Ectodermal cell (in vitro differentiated cells): ENCODE measurements around the gene ANAPC1. TPM values are rescaled to one million over a fixed set of nuclear protein-coding genes. Genes with fewer than 3 reads are reported as not detected.

Experiments
- H3K27ac ChIP-seq: 2 replicates; pipeline ENCODE4 v1.7.0; 2013; ENCODE audit warnings: mild to moderate bottlenecking, low read depth, low read length; ENCODE audit not compliant: insufficient read depth, poor library complexity, severe bottlenecking
- H3K27me3 ChIP-seq: 2 replicates; pipeline ENCODE4 v1.7.0; 2013; ENCODE audit warnings: mild to moderate bottlenecking, low read length; ENCODE audit not compliant: insufficient read depth, control insufficient read depth, poor library complexity, severe bottlenecking
- H3K36me3 ChIP-seq: one replicate; pipeline ENCODE4 v1.7.0; 2013; ENCODE audit warnings: low read length; ENCODE audit not compliant: control insufficient read depth, insufficient read depth
- H3K4me1 ChIP-seq: one replicate; pipeline ENCODE4 v1.7.0; 2013; ENCODE audit warnings: low read length; ENCODE audit not compliant: control insufficient read depth, insufficient read depth
- H3K4me3 ChIP-seq: 2 replicates; pipeline ENCODE4 v1.7.0; 2013; ENCODE audit warnings: low read depth, low read length, control low read depth; ENCODE audit not compliant: insufficient read depth
- H3K9me3 ChIP-seq: 2 replicates; pipeline ENCODE4 v1.7.0; 2013; ENCODE audit warnings: mild to moderate bottlenecking, low read length, moderate library complexity; ENCODE audit not compliant: control insufficient read depth
- WGBS, 2 experiments: methylation state at CpG; one replicate each; pipeline ENCODE4 v1.1.7; 2013; ENCODE audit warnings: missing lambda C conversion rate in 2 of 2; 5-methylcytosine and 5-hydroxymethylcytosine counted together
- polyA plus RNA-seq, 4 experiments: library from polyadenylated mRNA; stranded (reverse); fragments of 50-300 nt; gene quantifications; one replicate each; pipeline ENCODE4 v1.2.3, GENCODE V29; 2013

Gene ANAPC1, protein sequence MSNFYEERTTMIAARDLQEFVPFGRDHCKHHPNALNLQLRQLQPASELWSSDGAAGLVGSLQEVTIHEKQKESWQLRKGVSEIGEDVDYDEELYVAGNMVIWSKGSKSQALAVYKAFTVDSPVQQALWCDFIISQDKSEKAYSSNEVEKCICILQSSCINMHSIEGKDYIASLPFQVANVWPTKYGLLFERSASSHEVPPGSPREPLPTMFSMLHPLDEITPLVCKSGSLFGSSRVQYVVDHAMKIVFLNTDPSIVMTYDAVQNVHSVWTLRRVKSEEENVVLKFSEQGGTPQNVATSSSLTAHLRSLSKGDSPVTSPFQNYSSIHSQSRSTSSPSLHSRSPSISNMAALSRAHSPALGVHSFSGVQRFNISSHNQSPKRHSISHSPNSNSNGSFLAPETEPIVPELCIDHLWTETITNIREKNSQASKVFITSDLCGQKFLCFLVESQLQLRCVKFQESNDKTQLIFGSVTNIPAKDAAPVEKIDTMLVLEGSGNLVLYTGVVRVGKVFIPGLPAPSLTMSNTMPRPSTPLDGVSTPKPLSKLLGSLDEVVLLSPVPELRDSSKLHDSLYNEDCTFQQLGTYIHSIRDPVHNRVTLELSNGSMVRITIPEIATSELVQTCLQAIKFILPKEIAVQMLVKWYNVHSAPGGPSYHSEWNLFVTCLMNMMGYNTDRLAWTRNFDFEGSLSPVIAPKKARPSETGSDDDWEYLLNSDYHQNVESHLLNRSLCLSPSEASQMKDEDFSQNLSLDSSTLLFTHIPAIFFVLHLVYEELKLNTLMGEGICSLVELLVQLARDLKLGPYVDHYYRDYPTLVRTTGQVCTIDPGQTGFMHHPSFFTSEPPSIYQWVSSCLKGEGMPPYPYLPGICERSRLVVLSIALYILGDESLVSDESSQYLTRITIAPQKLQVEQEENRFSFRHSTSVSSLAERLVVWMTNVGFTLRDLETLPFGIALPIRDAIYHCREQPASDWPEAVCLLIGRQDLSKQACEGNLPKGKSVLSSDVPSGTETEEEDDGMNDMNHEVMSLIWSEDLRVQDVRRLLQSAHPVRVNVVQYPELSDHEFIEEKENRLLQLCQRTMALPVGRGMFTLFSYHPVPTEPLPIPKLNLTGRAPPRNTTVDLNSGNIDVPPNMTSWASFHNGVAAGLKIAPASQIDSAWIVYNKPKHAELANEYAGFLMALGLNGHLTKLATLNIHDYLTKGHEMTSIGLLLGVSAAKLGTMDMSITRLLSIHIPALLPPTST (N-terminal part only)
- 46.7 TPM for polyA plus RNA-seq (2013, experiment 1 of 4)
- polyA plus RNA-seq (2013, experiment 2 of 4), result 40.8 TPM
- polyA plus RNA-seq (2013, experiment 3 of 4), result 32.8 TPM
- 31.2 TPM for polyA plus RNA-seq (2013, experiment 4 of 4)

DNA sequence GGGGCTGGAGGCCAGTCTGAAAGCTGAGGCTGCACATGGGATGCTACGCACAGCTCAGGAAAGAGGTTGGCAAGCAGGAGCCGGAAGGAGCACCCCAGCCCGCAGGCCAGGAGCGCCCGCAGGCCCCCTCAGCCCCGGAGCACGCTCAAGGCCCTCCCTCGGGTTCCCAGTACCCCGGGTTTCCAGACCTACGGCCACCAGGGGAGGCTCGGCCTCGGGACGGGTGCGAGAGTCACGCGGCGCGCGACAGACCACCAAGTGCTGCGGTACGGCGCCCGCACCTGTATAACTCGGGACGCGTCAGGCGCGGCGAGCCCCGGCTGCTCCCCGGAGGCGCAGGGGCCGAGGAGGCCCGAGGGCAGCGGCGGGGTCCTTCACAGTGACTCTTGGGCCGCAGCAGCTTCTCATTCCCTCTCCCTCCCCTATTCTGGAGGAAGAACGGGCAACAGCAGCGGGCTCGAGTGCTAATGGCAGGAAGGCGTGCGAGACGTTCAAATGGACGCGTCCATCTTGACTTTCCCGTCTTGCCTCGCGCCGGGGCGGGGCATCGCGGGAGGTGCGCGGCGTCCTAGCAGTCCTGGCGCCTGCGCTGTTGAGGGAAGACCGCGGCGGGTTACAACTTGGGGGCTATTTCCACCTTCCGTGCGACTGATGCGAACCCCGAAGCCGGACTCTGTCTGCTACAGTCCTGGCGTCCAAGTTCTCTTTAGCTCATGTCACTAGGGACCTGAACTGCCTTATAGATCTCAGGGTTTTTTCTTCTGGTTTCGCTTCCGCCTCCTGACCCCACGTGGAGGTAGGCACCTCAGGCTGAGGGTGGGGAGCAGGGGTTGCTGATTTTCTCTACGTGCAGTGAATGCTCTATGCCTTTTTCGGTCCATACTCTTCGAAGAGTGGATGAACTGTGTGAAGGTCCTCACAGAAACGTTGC lies at the start of gene ANAPC1:
ANAPC1 (minus strand) TSS at position 533 of the 931 bp plus-strand sequence. CDS start 3,368 bp downstream, outside the sequence.
- peak within 1 kb of the TSS; percentile 64 for H3K27ac ChIP-seq
- no peaks in the 10 kb centered on the region for H3K36me3 ChIP-seq
- H3K27me3 ChIP-seq, result no peaks in the 10 kb centered on the region
- H3K4me1 ChIP-seq, result no peaks in the 10 kb centered on the region
- no peaks in the 10 kb centered on the region for H3K9me3 ChIP-seq
- H3K4me3 ChIP-seq, result peak within 1 kb of the TSS; percentile 91
- WGBS, 2 experiments, result 0% methylated on average over 73 of the region's 73 CpGs

DNA sequence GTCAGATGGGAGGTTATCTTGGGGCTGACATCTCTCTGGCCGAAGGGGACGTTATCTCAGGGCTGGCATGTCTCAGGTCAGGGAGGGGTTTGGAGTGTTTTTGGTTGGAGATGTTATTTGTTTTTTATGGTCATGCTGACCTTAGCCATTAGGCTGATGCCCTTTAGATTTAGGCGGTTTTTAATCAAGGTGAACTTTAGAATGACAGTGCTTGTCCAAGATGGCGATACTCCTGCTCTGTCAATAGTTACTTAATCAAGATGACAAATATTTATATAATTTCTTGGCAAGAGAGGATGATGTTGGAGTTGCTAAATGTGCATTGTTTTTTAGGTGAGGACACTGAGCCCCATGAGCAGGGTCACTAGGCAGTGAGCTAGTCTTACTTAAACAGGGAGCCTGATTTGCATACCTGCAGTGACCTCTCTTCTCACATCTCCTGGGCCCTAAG lies 48.9 kb upstream of the ANAPC1 start:
- Histone ChIP-seq H3K27me3 (no peaks in the 10 kb centered on the region), H3K9me3 (no peaks in the 10 kb centered on the region), H3K36me3 (no peaks in the 10 kb centered on the region), H3K4me1 (no peaks in the 10 kb centered on the region), H3K4me3 (no peak overlapping the region), H3K27ac (no peak overlapping the region)
- 89 to 98% methylated on average over 3 to 4 of the region's 4 CpGs for WGBS, 2 experiments

DNA sequence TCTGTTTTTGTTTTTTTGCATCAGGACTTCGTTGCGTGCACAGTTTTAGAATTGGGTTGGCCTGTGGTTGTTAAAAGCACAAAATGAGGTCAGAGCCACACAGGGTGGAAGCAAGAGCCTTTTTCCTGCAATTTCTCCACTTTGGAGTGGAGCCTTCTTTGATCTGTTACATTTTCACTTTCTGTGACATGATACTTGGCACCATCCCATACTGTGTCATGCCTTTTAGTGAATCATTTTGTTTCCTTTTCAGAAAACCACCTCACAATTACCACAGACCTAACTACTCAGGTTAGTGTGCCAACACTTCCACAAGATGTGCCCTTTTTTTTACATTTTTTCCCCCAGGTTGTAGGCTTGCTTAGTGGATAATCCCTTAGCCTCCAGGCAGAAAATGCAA lies 46.9 kb upstream of the ANAPC1 start:
- Histone ChIP-seq H3K4me3 (no peak overlapping the region), H3K9me3 (no peaks in the 10 kb centered on the region), H3K36me3 (no peaks in the 10 kb centered on the region), H3K27ac (no peak overlapping the region), H3K4me1 (no peaks in the 10 kb centered on the region), H3K27me3 (no peaks in the 10 kb centered on the region)
- WGBS, 2 experiments, result 97 to 98% methylated on average over 2 of the region's 2 CpGs

DNA sequence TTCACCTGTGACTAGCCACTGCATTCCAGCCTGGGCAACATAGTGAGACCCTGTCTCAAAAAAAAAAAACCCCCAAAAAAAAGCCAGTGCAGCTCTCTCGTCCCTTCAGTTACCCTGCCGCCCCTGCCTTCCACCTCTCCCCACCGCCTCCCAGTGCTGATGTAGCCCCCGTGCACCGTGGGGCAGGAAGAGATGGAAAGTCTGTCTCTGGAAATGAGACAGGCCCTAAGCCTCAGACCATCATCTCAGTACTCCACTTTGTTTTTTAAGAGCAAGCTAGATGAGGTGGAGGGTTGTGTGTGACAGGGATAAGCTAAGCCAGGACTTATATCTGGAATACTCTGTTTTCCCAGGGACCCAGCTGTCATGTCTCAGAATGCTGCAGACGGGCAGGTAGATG lies 46.4 kb upstream of the ANAPC1 start:
- 91 to 92% methylated on average over 6 of the region's 6 CpGs for WGBS, 2 experiments
- H3K36me3 ChIP-seq, result no peaks in the 10 kb centered on the region
- no peak overlapping the region for H3K27ac ChIP-seq
- no peaks in the 10 kb centered on the region for H3K4me1 ChIP-seq
- H3K4me3 ChIP-seq, result no peak overlapping the region
- no peaks in the 10 kb centered on the region for H3K9me3 ChIP-seq
- no peaks in the 10 kb centered on the region for H3K27me3 ChIP-seq

DNA sequence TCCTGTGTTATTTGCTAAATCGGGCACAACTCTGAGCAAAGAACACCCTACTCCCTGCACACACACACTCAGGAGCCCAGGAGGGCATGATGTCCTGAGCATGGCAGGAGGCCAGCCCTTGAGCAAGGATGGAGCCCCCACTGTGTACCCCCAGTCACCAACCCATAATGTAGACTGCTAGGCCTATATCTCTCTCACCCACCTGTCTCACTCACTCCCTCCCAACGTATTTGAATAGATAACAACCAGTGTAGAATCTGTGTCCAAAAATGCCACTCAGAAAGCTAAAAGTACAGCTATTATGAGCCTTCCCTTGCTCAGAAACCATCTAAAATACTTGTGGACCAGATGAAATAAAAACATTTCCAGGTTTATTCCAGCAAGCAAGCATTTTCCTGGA lies 43.7 kb upstream of the ANAPC1 start:
- 85 to 89% methylated on average over 2 of the region's 2 CpGs for WGBS, 2 experiments
- no peaks in the 10 kb centered on the region for H3K36me3 ChIP-seq
- no peaks in the 10 kb centered on the region for H3K9me3 ChIP-seq
- no peaks in the 10 kb centered on the region for H3K27me3 ChIP-seq
- H3K4me1 ChIP-seq, result no peaks in the 10 kb centered on the region
- no peak overlapping the region for H3K4me3 ChIP-seq
- no peak overlapping the region for H3K27ac ChIP-seq

DNA sequence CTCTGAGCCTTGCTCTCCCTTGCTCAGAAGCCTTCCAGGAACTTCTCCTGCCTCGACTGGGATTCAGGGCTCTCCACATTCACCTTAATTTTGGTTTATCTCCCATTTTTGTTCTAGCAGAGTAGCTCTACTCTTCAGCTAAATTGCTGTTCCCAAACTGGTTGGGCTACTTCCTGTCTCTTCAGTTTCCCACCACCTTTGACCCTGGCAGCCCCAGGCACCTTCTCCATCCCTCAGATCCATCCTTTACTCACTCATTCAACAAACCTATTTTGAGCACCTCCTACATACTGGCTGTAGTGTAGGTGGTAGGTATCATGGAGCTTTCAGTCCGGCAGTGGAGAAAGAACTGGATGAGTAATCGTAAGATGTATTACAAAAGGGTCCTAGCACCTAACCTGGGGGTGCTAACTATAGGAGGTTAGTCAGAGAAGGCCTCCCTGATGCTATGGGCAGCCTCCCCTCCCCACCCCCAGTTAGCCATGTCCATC lies 40.7 kb upstream of the ANAPC1 start:
- no peak overlapping the region for H3K27ac ChIP-seq
- no peaks in the 10 kb centered on the region for H3K36me3 ChIP-seq
- WGBS, 2 experiments, result 94 to 98% methylated on average over 3 of the region's 3 CpGs

DNA sequence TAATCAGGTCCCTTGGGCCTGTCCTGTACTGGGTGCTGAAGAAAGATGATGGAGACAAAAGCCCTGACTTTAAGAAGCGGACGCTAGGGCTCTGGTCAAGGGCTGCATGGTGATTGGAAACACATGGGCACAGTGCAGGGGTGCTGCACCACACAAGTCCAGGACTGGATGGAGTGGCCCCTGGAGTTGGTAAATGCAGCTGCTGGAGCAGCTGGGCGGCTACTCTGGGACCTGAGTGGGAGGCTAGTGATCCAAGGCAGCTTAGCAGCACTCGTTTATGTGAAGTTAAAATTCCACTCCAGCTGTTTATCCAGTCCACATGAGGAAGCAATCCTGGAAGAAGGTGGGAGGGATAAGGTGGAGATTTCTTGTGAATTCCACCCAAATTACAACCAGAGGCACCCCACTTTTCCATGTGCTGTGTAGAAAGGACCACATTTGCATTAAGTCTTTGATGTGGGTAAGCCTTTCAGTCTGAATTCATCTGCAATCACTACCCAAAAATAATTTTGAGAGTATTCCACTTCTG lies 39.3 kb upstream of the ANAPC1 start:
- Histone ChIP-seq H3K9me3 (no peaks in the 10 kb centered on the region), H3K36me3 (no peaks in the 10 kb centered on the region), H3K27me3 (no peaks in the 10 kb centered on the region), H3K4me3 (no peak overlapping the region), H3K4me1 (no peaks in the 10 kb centered on the region), H3K27ac (no peak overlapping the region)
- 90 to 95% methylated on average over 4 of the region's 4 CpGs for WGBS, 2 experiments

More for the DNA sequence above, 40.7 kb upstream of the ANAPC1 start:
- Histone ChIP-seq H3K4me1 (no peaks in the 10 kb centered on the region), H3K9me3 (no peaks in the 10 kb centered on the region), H3K27me3 (no peaks in the 10 kb centered on the region), H3K4me3 (no peak overlapping the region)

DNA sequence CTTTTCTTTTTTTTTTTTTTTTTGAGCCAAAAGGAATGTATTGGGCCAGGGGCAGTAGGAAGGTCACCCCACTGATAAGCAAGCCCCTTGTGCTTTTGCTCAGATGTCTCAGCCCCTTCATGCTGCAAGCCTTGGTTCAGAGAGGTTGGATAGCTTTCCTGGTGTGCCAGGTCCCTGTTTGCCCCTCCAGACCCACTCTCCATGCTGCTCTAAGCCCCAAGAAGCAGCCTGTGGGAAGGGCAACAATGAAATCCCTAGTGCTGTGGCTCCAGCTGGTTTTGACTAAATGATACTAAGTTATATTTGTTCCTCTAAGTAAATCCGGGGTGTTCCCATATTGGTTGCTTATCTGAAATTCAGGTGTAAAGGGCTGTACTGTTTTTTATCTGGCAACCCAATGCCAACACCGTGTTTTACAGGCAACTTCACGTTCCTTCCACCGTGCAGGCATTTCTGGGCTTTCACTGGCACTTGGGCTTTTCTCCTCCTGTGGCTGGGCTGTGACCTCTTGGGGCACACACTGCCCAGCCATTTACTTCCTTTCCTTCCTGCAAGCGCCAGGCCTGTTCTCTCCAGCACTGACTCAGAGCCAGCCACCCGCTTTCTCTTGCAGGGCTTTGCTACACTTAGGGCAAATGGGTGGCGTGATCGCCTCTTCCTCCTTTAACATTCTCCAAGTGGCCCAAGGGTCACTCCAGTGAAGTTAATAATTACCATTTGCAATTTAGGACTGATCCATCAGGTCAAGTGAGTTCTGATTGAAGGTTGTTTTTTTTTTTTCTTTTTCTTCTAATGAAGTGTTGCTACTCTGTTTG lies 36.0 kb upstream of the ANAPC1 start:
- Histone ChIP-seq H3K27ac (no peak overlapping the region), H3K4me1 (no peaks in the 10 kb centered on the region), H3K36me3 (no peaks in the 10 kb centered on the region), H3K4me3 (no peak overlapping the region), H3K27me3 (no peaks in the 10 kb centered on the region), H3K9me3 (no peaks in the 10 kb centered on the region)
- WGBS, 2 experiments, result 95% methylated on average over 8 of the region's 8 CpGs
